Neural cell (in vitro differentiated cells): ENCODE measurements around the gene KCND2. TPM values are rescaled to one million over a fixed set of nuclear protein-coding genes. Genes with fewer than 3 reads are reported as not detected.

ENCODE experiments used
- H2AFZ ChIP-seq: fragments of 200-600, 300-800 bp; sonication (generic), shearing (Covaris generic); 2 replicates; pipeline ENCODE4 v1.6.0; 2014; ENCODE audit warnings: low read depth, mild to moderate bottlenecking, antibody characterized with exemption, low read length, moderate library complexity
- H3F3A ChIP-seq: fragments of 200-600 bp; shearing (Covaris generic); 2 replicates; pipeline ENCODE4 v1.6.1; 2016; ENCODE audit warnings: mild to moderate bottlenecking, moderate library complexity, mixed read lengths, antibody characterized with exemption, low read length; ENCODE audit not compliant: insufficient read depth, poor library complexity, severe bottlenecking
- H3K27ac ChIP-seq: fragments of 200-600, 300-800 bp; sonication (generic), shearing (Covaris generic); 2 replicates; pipeline ENCODE4 v1.5.1; 2014; ENCODE audit warnings: mild to moderate bottlenecking, low read length, moderate library complexity
- H3K27me3 ChIP-seq: fragments of 300-800, 200-600 bp; sonication (generic), shearing (Covaris generic); 2 replicates; pipeline ENCODE4 v1.6.0; 2014; ENCODE audit warnings: mild to moderate bottlenecking, low read depth, low read length, moderate library complexity; ENCODE audit not compliant: insufficient read depth
- H3K36me3 ChIP-seq: fragments of 300-800, 200-600 bp; sonication (generic), shearing (Covaris generic); 2 replicates; pipeline ENCODE4 v1.5.1; 2014; ENCODE audit warnings: mild to moderate bottlenecking, antibody characterized with exemption, low read length, moderate library complexity; ENCODE audit not compliant: insufficient read depth
- H3K4me2 ChIP-seq: fragments of 300-800, 200-600 bp; sonication (generic), shearing (Covaris generic); 2 replicates; pipeline ENCODE4 v1.6.0; 2014; ENCODE audit warnings: mild to moderate bottlenecking, low read length
- H3K4me3 ChIP-seq: fragments of 300-800, 200-600 bp; sonication (generic), shearing (Covaris generic); 2 replicates; pipeline ENCODE4 v1.5.1; 2014; ENCODE audit warnings: mild to moderate bottlenecking, low read length, moderate library complexity
- H3K79me2 ChIP-seq: fragments of 200-600 bp; shearing (Covaris generic); replicated peaks from 2 replicates; pipeline ENCODE4 v1.6.0; 2014; ENCODE audit warnings: mild to moderate bottlenecking, low read length, moderate library complexity; ENCODE audit not compliant: insufficient read depth
- H3K9ac ChIP-seq: fragments of 300-800, 200-600 bp; sonication (generic), shearing (Covaris generic); 2 replicates; pipeline ENCODE4 v1.6.1; 2016; ENCODE audit warnings: mild to moderate bottlenecking, low read length, mixed read lengths
- H3K9me2 ChIP-seq: fragments of 200-600 bp; shearing (Covaris generic); 2 replicates; pipeline ENCODE4 v1.6.1; 2016; ENCODE audit warnings: mild to moderate bottlenecking, low read length, mixed read lengths; ENCODE audit not compliant: insufficient read depth
- H3K9me3 ChIP-seq: fragments of 200-600, 300-800 bp; sonication (generic), shearing (Covaris generic); 2 replicates; pipeline ENCODE4 v1.6.1; 2016; ENCODE audit warnings: mild to moderate bottlenecking, mixed run types, low read length, moderate library complexity, mixed read lengths
- H4K20me1 ChIP-seq: fragments of 200-600 bp; shearing (Covaris generic); 2 replicates; pipeline ENCODE4 v1.6.1; 2016; ENCODE audit warnings: mild to moderate bottlenecking, mixed run types; ENCODE audit not compliant: insufficient read depth
- CTCF ChIP-seq: fragments of 450-650 bp; IDR thresholded peaks from 2 replicates; pipeline ENCODE4 v1.5.1; 2014; ENCODE audit warnings: antibody characterized with exemption, mild to moderate bottlenecking, moderate library complexity; ENCODE audit not compliant: poor library complexity, severe bottlenecking
- EP300 ChIP-seq: fragments of 450-650 bp; conservative IDR thresholded peaks from 2 replicates; pipeline ENCODE4 v1.6.1; 2014; ENCODE audit warnings: antibody characterized with exemption, mild to moderate bottlenecking, moderate library complexity; ENCODE audit not compliant: poor library complexity, severe bottlenecking
- EZH2 ChIP-seq: fragments of 200-600, 300-800 bp; shearing (Covaris generic), sonication (generic); IDR thresholded peaks from 2 replicates; pipeline ENCODE4 v1.6.1; 2014; ENCODE audit warnings: antibody characterized with exemption, low read length, borderline replicate concordance, mild to moderate bottlenecking; ENCODE audit not compliant: insufficient read depth, poor library complexity, severe bottlenecking
- MXI1 ChIP-seq: fragments of 450-650 bp; conservative IDR thresholded peaks from 2 replicates; pipeline ENCODE4 v1.6.1; 2014; ENCODE audit warnings: antibody characterized with exemption, mild to moderate bottlenecking; ENCODE audit not compliant: poor library complexity, severe bottlenecking
- POLR2AphosphoS5 ChIP-seq: IDR thresholded peaks from 2 replicates; pipeline ENCODE4 v1.6.1; 2012
- RAD21 ChIP-seq: fragments of 450-650 bp; conservative IDR thresholded peaks from 2 replicates; pipeline ENCODE4 v1.6.1; 2014; ENCODE audit warnings: antibody characterized with exemption, mild to moderate bottlenecking, moderate library complexity
- REST ChIP-seq: IDR thresholded peaks from 2 replicates; pipeline ENCODE4 v1.6.1; 2012; ENCODE audit warnings: borderline replicate concordance
- SMC3 ChIP-seq: fragments of 450-650 bp; conservative IDR thresholded peaks from 2 replicates; pipeline ENCODE4 v1.6.1; 2014; ENCODE audit warnings: antibody characterized with exemption, mild to moderate bottlenecking, moderate library complexity; ENCODE audit not compliant: poor library complexity
- TAF1 ChIP-seq: IDR thresholded peaks from 2 replicates; pipeline ENCODE4 v1.6.1; 2012; ENCODE audit warnings: low read depth
- polyA plus RNA-seq: library from polyadenylated mRNA; depleted of rRNA; stranded (reverse); fragments of >200 nt; gene quantifications from 2 replicates; pipeline ENCODE4 v1.2.3, GENCODE V29; 2014

Gene KCND2
- polyA plus RNA-seq, 1 donor from 2014 or later, result 11.0 TPM

- no peak overlapping the region for H2AFZ ChIP-seq
- no peaks in the 10 kb centered on the region for H3K27me3 ChIP-seq
- no peak overlapping the region for H3K9ac ChIP-seq
- H3K9me2 ChIP-seq, result no peaks in the 10 kb centered on the region
- H3K79me2 ChIP-seq, result no peaks in the 10 kb centered on the region
- no peaks in the 10 kb centered on the region for H4K20me1 ChIP-seq
- no peak for TF ChIP-seq REST
- peak; percentile 30 for TF ChIP-seq CTCF
- H3F3A ChIP-seq, result no peaks in the 10 kb centered on the region
- H3K9me3 ChIP-seq, result no peaks in the 10 kb centered on the region
- H3K27ac ChIP-seq, result no peak overlapping the region
- H3K36me3 ChIP-seq, result no peaks in the 10 kb centered on the region
- no peak overlapping the region for H3K4me3 ChIP-seq
- H3K4me2 ChIP-seq, result no peak overlapping the region
These were observed 64.4 kb downstream of the KCND2 start for GRCh38 chr7:120337308-120337907.

GRCh38 chr7:120344276-120344675 is 71.3 kb downstream of the KCND2 start:
- H3F3A ChIP-seq, result no peaks in the 10 kb centered on the region
- H3K9me3 ChIP-seq, result no peaks in the 10 kb centered on the region
- no peak overlapping the region for H3K4me3 ChIP-seq
- TF ChIP-seq MXI1 (no peak), RAD21 (no peak), EP300 (no peak), SMC3 (no peak), REST (no peak), POLR2AphosphoS5 (no peak), CTCF (no peak), TAF1 (no peak), EZH2 (no peak)
- H2AFZ ChIP-seq, result no peak overlapping the region
- H3K27ac ChIP-seq, result no peak overlapping the region
- no peaks in the 10 kb centered on the region for H3K36me3 ChIP-seq
- H3K4me2 ChIP-seq, result no peak overlapping the region
- no peaks in the 10 kb centered on the region for H4K20me1 ChIP-seq
- no peaks in the 10 kb centered on the region for H3K9me2 ChIP-seq
- H3K9ac ChIP-seq, result no peak overlapping the region
- H3K79me2 ChIP-seq, result no peaks in the 10 kb centered on the region
- H3K27me3 ChIP-seq, result no peaks in the 10 kb centered on the region
